H9 (cell line): ENCODE results near the gene JMJD1C. TPM values are rescaled to one million over a fixed set of nuclear protein-coding genes. Genes with fewer than 3 reads are reported as not detected.

ENCODE experiments used
- DNase-seq: peaks from one replicate; pipeline ENCODE4 v3.0.0-alpha.2; 2017
- H2AFZ ChIP-seq: one replicate; pipeline ENCODE4 v1.6.1; 2013; ENCODE audit warnings: mild to moderate bottlenecking, low read length, control low read depth, moderate library complexity
- H2AK5ac ChIP-seq: 2 replicates; pipeline ENCODE4 v1.6.1; 2013; ENCODE audit warnings: low read length, control low read depth, mixed read lengths; ENCODE audit not compliant: insufficient read length
- H2BK120ac ChIP-seq: one replicate; pipeline ENCODE4 v1.6.1; 2013; ENCODE audit warnings: low read depth, mild to moderate bottlenecking, low read length, control low read depth, inconsistent platforms; ENCODE audit not compliant: poor library complexity, severe bottlenecking
- H2BK12ac ChIP-seq: 2 replicates; pipeline ENCODE4 v1.6.1; 2013; ENCODE audit warnings: low read length, control low read depth, mixed read lengths, low read depth; ENCODE audit not compliant: insufficient read length
- H2BK15ac ChIP-seq: 2 replicates; pipeline ENCODE4 v1.6.1; 2013; ENCODE audit warnings: low read depth, low read length, control low read depth
- H2BK20ac ChIP-seq: one replicate; pipeline ENCODE4 v1.6.1; 2013; ENCODE audit warnings: low read depth, mild to moderate bottlenecking, low read length, control low read depth, inconsistent platforms; ENCODE audit not compliant: poor library complexity, severe bottlenecking
- H2BK5ac ChIP-seq: 2 replicates; pipeline ENCODE4 v1.6.1; 2013; ENCODE audit warnings: low read length, control low read depth, mixed read lengths; ENCODE audit not compliant: insufficient read length
- H3K14ac ChIP-seq: 2 replicates; pipeline ENCODE4 v1.6.1; 2013; ENCODE audit warnings: low read length, control low read depth; ENCODE audit not compliant: insufficient read depth
- H3K18ac ChIP-seq: 2 replicates; pipeline ENCODE4 v1.6.1; 2013; ENCODE audit warnings: low read depth, mild to moderate bottlenecking, mixed read lengths, low read length, control low read depth; ENCODE audit not compliant: insufficient read length
- H3K23ac ChIP-seq: 2 replicates; pipeline ENCODE4 v1.6.1; 2013; ENCODE audit warnings: low read length, control low read depth, mixed read lengths, low read depth; ENCODE audit not compliant: insufficient read length
- H3K23me2 ChIP-seq: 2 replicates; pipeline ENCODE4 v1.6.1; 2013; ENCODE audit warnings: low read depth, mild to moderate bottlenecking, mixed read lengths, low read length, control low read depth; ENCODE audit not compliant: insufficient read length, poor library complexity, severe bottlenecking
- H3K27ac ChIP-seq: 2 replicates; pipeline ENCODE4 v1.5.1; 2013; ENCODE audit warnings: low read length, control low read depth, mixed read lengths, low read depth; ENCODE audit not compliant: insufficient read length
- H3K27me3 ChIP-seq: 2 replicates; pipeline ENCODE4 v1.6.1; 2013; ENCODE audit warnings: low read length, control low read depth, inconsistent platforms; ENCODE audit not compliant: insufficient read depth
- H3K4ac ChIP-seq: 2 replicates; pipeline ENCODE4 v1.6.1; 2013; ENCODE audit warnings: low read depth, mild to moderate bottlenecking, control low read depth, inconsistent platforms, low read length, moderate library complexity
- H3K4me1 ChIP-seq: 2 replicates; pipeline ENCODE4 v1.6.1; 2013; ENCODE audit warnings: low read length, control low read depth, inconsistent platforms; ENCODE audit not compliant: insufficient read depth
- H3K4me2 ChIP-seq: 2 replicates; pipeline ENCODE4 v1.6.1; 2013; ENCODE audit warnings: low read length, control low read depth, mixed read lengths; ENCODE audit not compliant: insufficient read length, insufficient read depth
- H3K56ac ChIP-seq: 2 replicates; pipeline ENCODE4 v1.6.1; 2013; ENCODE audit warnings: low read depth, mild to moderate bottlenecking, mixed read lengths, low read length, control low read depth; ENCODE audit not compliant: insufficient read length
- H3K79me1 ChIP-seq: 2 replicates; pipeline ENCODE4 v1.6.1; 2013; ENCODE audit warnings: low read depth, mild to moderate bottlenecking, moderate library complexity, low read length, control low read depth, inconsistent platforms; ENCODE audit not compliant: insufficient read depth, poor library complexity, severe bottlenecking
- H3K79me2 ChIP-seq: 2 replicates; pipeline ENCODE4 v1.6.1; 2013; ENCODE audit warnings: low read length, control low read depth, inconsistent platforms; ENCODE audit not compliant: insufficient read depth
- H3K9ac ChIP-seq: 2 replicates; pipeline ENCODE4 v1.6.1; 2013; ENCODE audit warnings: low read length, control low read depth, mixed read lengths; ENCODE audit not compliant: insufficient read length; ENCODE audit errors: extremely low read depth
- H3K9me3 ChIP-seq: one replicate; pipeline ENCODE4 v1.6.1; 2013; ENCODE audit warnings: low read depth, low read length, inconsistent platforms; ENCODE audit not compliant: control insufficient read depth
- H3T11ph ChIP-seq: one replicate; pipeline ENCODE4 v1.6.1; 2013; ENCODE audit warnings: mild to moderate bottlenecking, low read length, control low read depth, inconsistent platforms
- H4K20me1 ChIP-seq: one replicate; pipeline ENCODE4 v1.6.1; 2013; ENCODE audit not compliant: control insufficient read depth, insufficient read length, insufficient read depth
- H4K5ac ChIP-seq: 2 replicates; pipeline ENCODE4 v1.6.1; 2013; ENCODE audit warnings: low read depth, mild to moderate bottlenecking, mixed read lengths, low read length, control low read depth; ENCODE audit not compliant: insufficient read length
- H4K8ac ChIP-seq: replicated peaks from 2 replicates; pipeline ENCODE4 v1.6.1; 2013; ENCODE audit warnings: low read length, control low read depth, mixed read lengths, low read depth; ENCODE audit not compliant: insufficient read length
- H4K91ac ChIP-seq: 2 replicates; pipeline ENCODE4 v1.6.1; 2013; ENCODE audit warnings: low read depth, mild to moderate bottlenecking, moderate library complexity, mixed read lengths, low read length, control low read depth; ENCODE audit not compliant: insufficient read length
- H3K27ac Mint-ChIP-seq, 3 experiments: 2 replicates in 2 of 3; 3 replicates in 1 of 3; pipeline ENCODE4 v1.8.0; 2020 to 2021; ENCODE audit warnings: mixed read lengths in 3 of 3, mild to moderate bottlenecking in 1 of 3, moderate library complexity in 1 of 3
- H3K27me3 Mint-ChIP-seq: 2 replicates; pipeline ENCODE4 v1.8.0; 2021; ENCODE audit warnings: low read depth, mild to moderate bottlenecking, moderate library complexity, mixed read lengths
- H3K36me3 Mint-ChIP-seq, 3 experiments: 2 replicates in 2 of 3; 3 replicates in 1 of 3; pipeline ENCODE4 v1.8.0; 2020 to 2021; ENCODE audit warnings: low read depth in 3 of 3, mixed read lengths in 3 of 3; ENCODE audit not compliant: insufficient read depth in 1 of 3
- H3K4me1 Mint-ChIP-seq, 2 experiments: 2 replicates each; pipeline ENCODE4 v1.8.0; 2020; ENCODE audit warnings: mixed read lengths in 2 of 2
- H3K4me3 Mint-ChIP-seq, 2 experiments: 2 replicates in 1 of 2; 3 replicates in 1 of 2; pipeline ENCODE4 v1.8.0; 2020 to 2021; ENCODE audit warnings: mild to moderate bottlenecking in 2 of 2, mixed read lengths in 2 of 2, moderate library complexity in 1 of 2
- H3K9me3 Mint-ChIP-seq, 2 experiments: 2 replicates in 1 of 2; 3 replicates in 1 of 2; pipeline ENCODE4 v1.8.0; 2020; ENCODE audit warnings: mild to moderate bottlenecking in 2 of 2, mixed read lengths in 2 of 2, moderate library complexity in 1 of 2
- CTCF ChIP-seq: fragments of 200-600 bp; sonication (generic); conservative IDR thresholded peaks from 3 replicates; pipeline ENCODE4 v1.8.0; 2021; ENCODE audit warnings: antibody characterized with exemption, mild to moderate bottlenecking
- WGBS: extraction: QIAGEN DNeasy Blood & Tissue Kit; methylation state at CpG from one replicate; pipeline ENCODE4 v1.1.7; 2013; ENCODE audit warnings: missing lambda C conversion rate, low lambda C conversion rate, mixed read lengths; ENCODE audit not compliant: insufficient read length; ENCODE audit errors: extremely low coverage; 5-methylcytosine and 5-hydroxymethylcytosine counted together
- total RNA-seq: library from RNA; stranded (reverse); gene quantifications from 2 replicates; pipeline ENCODE4 v1.2.1, GENCODE V29; 2021

The JMJD1C gene
- total RNA-seq, 1 experiment from 2014 or later: 200 TPM

GRCh38 chr10:63383141-63383540 lies 82.6 kb downstream of the JMJD1C start:
- Histone ChIP-seq H4K20me1 (no peaks in the 10 kb centered on the region), H2AFZ (no peak overlapping the region), H2BK5ac (no peak overlapping the region), H3K23me2 (no peaks in the 10 kb centered on the region), H3K9me3 (no peaks in the 10 kb centered on the region), H3K56ac (no peak overlapping the region), H4K8ac (no peak overlapping the region), H3K9ac (no peak overlapping the region), H3K79me2 (peaks cover 12% of the 10 kb centered on the region; the same call in 1 of the 2 replicates), H3K27ac (no peak overlapping the region), H3K4me2 (no peak overlapping the region), H3K79me1 (peaks cover 3% of the 10 kb centered on the region), H2BK12ac (no peak overlapping the region), H3T11ph (no peak overlapping the region), H3K18ac (no peak overlapping the region), H2AK5ac (no peak overlapping the region), H4K5ac (no peak overlapping the region), H3K4ac (no peak overlapping the region), H3K4me1 (no peaks in the 10 kb centered on the region), H4K91ac (no peak overlapping the region), H2BK15ac (no peak overlapping the region), H3K23ac (no peak overlapping the region), H3K14ac (no peak overlapping the region), H3K27me3 (no peaks in the 10 kb centered on the region), H2BK20ac (no peak overlapping the region), H2BK120ac (no peak overlapping the region)
- Mint-ChIP-seq H3K27me3 (no peaks in the 10 kb centered on the region), H3K4me1 (peaks cover 8 to 9% of the 10 kb centered on the region in 2 experiments), H3K9me3 (no peaks in the 10 kb centered on the region), H3K27ac (no peak overlapping the region; a peak in 1 of 7 replicates), H3K4me3 (no peak overlapping the region), H3K36me3 (peaks cover 3 to 6% (median 6%) of the 10 kb centered on the region in 3 experiments; a peak in 5 of 7 replicates)
- no peak for DNase-seq
- TF ChIP-seq CTCF: no peak
- no CpG with 5 or more reads among the region's 1 CpG for WGBS
